ENCODE measurements around the gene CTF1.

Gene CTF1

GRCh38 chr16:30918614-30919013, 22.2 kb downstream of the CTF1 start:
- H3K4me3 ChIP-seq (ENCODE audit: low read length): no peak overlapping the region
- no peak for TF ChIP-seq CTCF (conservative IDR thresholded peaks at IDR 0.05; ENCODE audit: low read depth, low read length)
- no peak for DNase-seq (ENCODE audit: low read depth)

GRCh38 chr16:30920891-30921290, 24.5 kb downstream of the CTF1 start:
- TF ChIP-seq CTCF (conservative IDR thresholded peaks at IDR 0.05; ENCODE audit: low read depth, low read length): no peak
- no peak for DNase-seq (ENCODE audit: low read depth)
- no peak overlapping the region for H3K4me3 ChIP-seq (ENCODE audit: low read length)

- DNase-seq (ENCODE audit: low read depth): no peak
- H3K4me3 ChIP-seq (ENCODE audit: low read length): peak overlapping the region; percentile 73
- no peak for TF ChIP-seq CTCF (conservative IDR thresholded peaks at IDR 0.05; ENCODE audit: low read depth, low read length)
These were observed 25.0 kb downstream of the CTF1 start for GRCh38 chr16:30921459-30921747.

GRCh38 chr16:30921748-30922419, 25.5 kb downstream of the CTF1 start:
- peak overlapping the region; percentile 73 for H3K4me3 ChIP-seq (ENCODE audit: low read length)
- TF ChIP-seq CTCF (conservative IDR thresholded peaks at IDR 0.05; ENCODE audit: low read depth, low read length): peak; percentile 89
- peak; percentile 62 for DNase-seq (ENCODE audit: low read depth)

GRCh38 chr16:30922420-30922959, 26.1 kb downstream of the CTF1 start:
- DNase-seq (ENCODE audit: low read depth): peak; percentile 98
- TF ChIP-seq CTCF (conservative IDR thresholded peaks at IDR 0.05; ENCODE audit: low read depth, low read length): no peak
- H3K4me3 ChIP-seq (ENCODE audit: low read length): peak overlapping the region; percentile 80

- DNase-seq (ENCODE audit: low read depth): peak; percentile 99
- H3K4me3 ChIP-seq (ENCODE audit: low read length): peak overlapping the region; percentile 80
- no peak for TF ChIP-seq CTCF (conservative IDR thresholded peaks at IDR 0.05; ENCODE audit: low read depth, low read length)
These were observed 26.6 kb downstream of the CTF1 start for GRCh38 chr16:30922960-30923535.

GRCh38 chr16:30923554-30924075, 27.2 kb downstream of the CTF1 start, which contains the start of gene FBXL19:
Gene FBXL19, plus strand, starts transcription at chr16:30923572. Its CDS starts 2,183 bp downstream, at chr16:30925755.
- no peak for DNase-seq (ENCODE audit: low read depth)
- H3K4me3 ChIP-seq (ENCODE audit: low read length): peak within 1 kb of the TSS; percentile 80
- TF ChIP-seq CTCF (conservative IDR thresholded peaks at IDR 0.05; ENCODE audit: low read depth, low read length): no peak
